GM23338 (cell line): Measurements from ENCODE around the gene CLDN10. TPM values are rescaled to one million over a fixed set of nuclear protein-coding genes. Genes with fewer than 3 reads are reported as not detected.

Experiments
- ATAC-seq: fragments of 200-7000 bp; cut with Tn5 transposase; 3 replicates; pipeline ENCODE4 v1.9.1; 2020
- DNase-seq: peaks from one replicate; pipeline ENCODE4 v3.0.0-alpha.2; 2015; ENCODE audit warnings: low spot score
- H2AFZ ChIP-seq: fragments of 200-600 bp; sonication (generic); 2 replicates; pipeline ENCODE4 v1.8.0; 2016; ENCODE audit warnings: antibody characterized with exemption, mild to moderate bottlenecking, moderate library complexity
- H3F3A ChIP-seq: fragments of 200-600 bp; sonication (generic); replicated peaks from 2 replicates; pipeline ENCODE4 v1.8.0; 2017; ENCODE audit warnings: antibody characterized with exemption, mixed run types, low read depth
- H3K27ac ChIP-seq: fragments of 200-600 bp; sonication (generic); 2 replicates; pipeline ENCODE4 v1.6.1; 2016; ENCODE audit warnings: low read depth
- H3K27me3 ChIP-seq: fragments of 200-600 bp; sonication (generic); 2 replicates; pipeline ENCODE4 v1.8.0; 2016; ENCODE audit warnings: mild to moderate bottlenecking, mixed run types, moderate library complexity; ENCODE audit not compliant: insufficient read depth
- H3K36me3 ChIP-seq: fragments of 200-600 bp; sonication (generic); 2 replicates; pipeline ENCODE4 v1.8.0; 2016; ENCODE audit warnings: mild to moderate bottlenecking; ENCODE audit not compliant: insufficient read depth
- H3K4me1 ChIP-seq: fragments of 200-600 bp; sonication (generic); 2 replicates; pipeline ENCODE4 v1.8.0; 2016; ENCODE audit warnings: mild to moderate bottlenecking, moderate library complexity; ENCODE audit not compliant: insufficient read depth
- H3K4me2 ChIP-seq: fragments of 200-600 bp; sonication (generic); 2 replicates; pipeline ENCODE4 v1.7.1; 2017; ENCODE audit warnings: mixed run types
- H3K4me3 ChIP-seq: fragments of 200-600 bp; sonication (generic); 2 replicates; pipeline ENCODE4 v1.6.1; 2016; ENCODE audit warnings: mixed run types
- H3K79me2 ChIP-seq: fragments of 200-600 bp; sonication (generic); replicated peaks from 2 replicates; pipeline ENCODE4 v1.8.0; 2017; ENCODE audit warnings: mild to moderate bottlenecking; ENCODE audit not compliant: insufficient read depth
- H3K9me2 ChIP-seq: fragments of 200-600 bp; sonication (generic); 2 replicates; pipeline ENCODE4 v1.8.0; 2017; ENCODE audit not compliant: insufficient read depth
- H4K20me1 ChIP-seq: fragments of 200-600 bp; sonication (generic); replicated peaks from 2 replicates; pipeline ENCODE4 v1.8.0; 2017; ENCODE audit warnings: mild to moderate bottlenecking; ENCODE audit not compliant: insufficient read depth
- H3K27ac Mint-ChIP-seq: 2 replicates; pipeline ENCODE4 v1.8.0; 2020; ENCODE audit warnings: inconsistent platforms, mild to moderate bottlenecking, moderate library complexity, mixed read lengths
- H3K27me3 Mint-ChIP-seq: 3 replicates; pipeline ENCODE4 v1.8.0; 2022; ENCODE audit warnings: low read depth, mild to moderate bottlenecking, moderate library complexity, mixed read lengths, inconsistent platforms; ENCODE audit not compliant: insufficient read depth, poor library complexity
- H3K36me3 Mint-ChIP-seq: 3 replicates; pipeline ENCODE4 v1.8.0; 2021; ENCODE audit warnings: low read depth, mild to moderate bottlenecking, inconsistent platforms, moderate library complexity, mixed read lengths
- H3K4me1 Mint-ChIP-seq: 3 replicates; pipeline ENCODE4 v1.8.0; 2020; ENCODE audit warnings: mild to moderate bottlenecking, inconsistent platforms, mixed read lengths
- H3K4me3 Mint-ChIP-seq: 3 replicates; pipeline ENCODE4 v1.8.0; 2021; ENCODE audit warnings: moderate library complexity, mild to moderate bottlenecking, inconsistent platforms, mixed read lengths
- H3K9me3 Mint-ChIP-seq: 3 replicates; pipeline ENCODE4 v1.8.0; 2020; ENCODE audit warnings: moderate library complexity, mild to moderate bottlenecking, inconsistent platforms, mixed read lengths
- CTCF ChIP-seq, 2 experiments: fragments of 200-600 bp in 1 of 2; sonication (generic) in 1 of 2; conservative IDR thresholded peaks; 2 replicates each; pipeline versions ENCODE4 v1.5.1 to v1.6.1; 2016 to 2017; ENCODE audit warnings: antibody characterized with exemption in 2 of 2, low read depth in 2 of 2, mild to moderate bottlenecking in 2 of 2, moderate library complexity in 1 of 2
- JUNB ChIP-seq: IDR thresholded peaks from one replicate; pipeline ENCODE4 v1.6.1; 2016; ENCODE audit warnings: antibody characterized with exemption; ENCODE audit not compliant: unreplicated experiment
- NANOG ChIP-seq: IDR thresholded peaks from 2 replicates; pipeline ENCODE4 v1.6.1; 2016; ENCODE audit warnings: antibody characterized with exemption, borderline replicate concordance
- REST ChIP-seq: IDR thresholded peaks from one replicate; pipeline ENCODE4 v1.6.1; 2018; ENCODE audit warnings: antibody characterized with exemption; ENCODE audit not compliant: unreplicated experiment
- STAT1 ChIP-seq: IDR thresholded peaks from one replicate; pipeline ENCODE4 v1.6.1; 2016; ENCODE audit warnings: antibody characterized with exemption; ENCODE audit not compliant: unreplicated experiment
- ZNF114 ChIP-seq: fragments of 250-450 bp; sonication (Bioruptor Pico); IDR thresholded peaks from 2 replicates; pipeline ENCODE4 v1.5.0; 2020; ENCODE audit warnings: mild to moderate bottlenecking, moderate library complexity
- ZNF331 ChIP-seq: fragments of 250-450 bp; sonication (Bioruptor Pico); IDR thresholded peaks from 2 replicates; pipeline ENCODE4 v1.5.0; 2020; ENCODE audit warnings: low read depth, mild to moderate bottlenecking, moderate library complexity
- ZNF462 ChIP-seq: fragments of 250-450 bp; sonication (Bioruptor Pico); IDR thresholded peaks from 2 replicates; pipeline ENCODE4 v1.5.0; 2020; ENCODE audit warnings: mild to moderate bottlenecking, moderate library complexity
- polyA plus RNA-seq: library from polyadenylated mRNA; unstranded; fragments of >200 nt; fragmentation: Nextera tagmentation; extraction: Ambion mirVana; gene quantifications from 2 replicates; pipeline ENCODE4 v1.2.1, GENCODE V29; 2016
- total RNA-seq: library from RNA; depleted of rRNA; stranded (reverse); fragments of >200 nt; shearing (Covaris generic); gene quantifications from 2 replicates; pipeline ENCODE4 v1.2.3, GENCODE V29; 2014

CLDN10 gene
- total and polyA plus RNA-seq, 2 experiments from 2014 or later, result 34.7 to 65.9 TPM

GRCh38 chr13:95527955-95528354, 24.6 kb upstream of the CLDN10 start:
- Histone ChIP-seq H3F3A (no peaks in the 10 kb centered on the region), H3K9me2 (no peaks in the 10 kb centered on the region), H3K36me3 (no peaks in the 10 kb centered on the region), H3K4me1 (peaks cover 9% of the 10 kb centered on the region; the same call in 1 of the 2 replicates), H3K4me3 (no peak overlapping the region), H3K79me2 (no peaks in the 10 kb centered on the region), H2AFZ (no peak overlapping the region), H3K27ac (no peak overlapping the region), H3K4me2 (no peak overlapping the region), H3K27me3 (no peaks in the 10 kb centered on the region), H4K20me1 (no peaks in the 10 kb centered on the region)
- Mint-ChIP-seq H3K4me1 (peaks cover 6% of the 10 kb centered on the region; the same call in 2 of the 3 replicates), H3K27me3 (no peaks in the 10 kb centered on the region), H3K4me3 (no peak overlapping the region), H3K36me3 (no peaks in the 10 kb centered on the region), H3K9me3 (no peaks in the 10 kb centered on the region), H3K27ac (no peak overlapping the region)
- DNase-seq (no peak), ATAC-seq (no peak)
- no peak for TF ChIP-seq ZNF114 (CRISPR knock-in tag)
- no peak for TF ChIP-seq JUNB
- no peak for TF ChIP-seq CTCF (conservative IDR thresholded peaks at IDR 0.05; ENCODE audit: low read depth in 2 of 2)
- TF ChIP-seq NANOG, result no peak
- TF ChIP-seq ZNF462 (CRISPR knock-in tag), result no peak
- no peak for TF ChIP-seq ZNF331 (CRISPR knock-in tag)
- TF ChIP-seq STAT1, result no peak
- TF ChIP-seq REST, result no peak
